Keratinocyte (primary cell): ENCODE measurements around the gene ZCCHC24. TPM values are rescaled to one million over a fixed set of nuclear protein-coding genes. Genes with fewer than 3 reads are reported as not detected.

Source experiments
- DNase-seq: peaks from one replicate; pipeline ENCODE4 v3.0.0-alpha.2; 2011; ENCODE audit warnings: low read depth, missing footprints, low spot score
- FAIRE-seq: peaks from 2 replicates; lab custom pipeline; 2011; peaks lifted over from hg19 to GRCh38; lab: Jason Lieb, UNC
- H2AFZ ChIP-seq: 2 replicates; pipeline ENCODE4 v1.6.0; 2012; ENCODE audit warnings: low read length, control low read depth, inconsistent platforms; ENCODE audit not compliant: control insufficient read depth
- H3K27ac ChIP-seq: 2 replicates; pipeline ENCODE4 v1.5.1; 2011; ENCODE audit warnings: low read length; ENCODE audit not compliant: control insufficient read depth, insufficient read depth
- H3K27me3 ChIP-seq: 3 replicates; pipeline ENCODE4 v1.6.0; 2011; ENCODE audit warnings: low read length; ENCODE audit not compliant: control insufficient read depth, insufficient read depth; ENCODE audit errors: extremely low read depth
- H3K36me3 ChIP-seq, 2 experiments: 2 replicates in 1 of 2; 3 replicates in 1 of 2; pipeline ENCODE4 v1.5.1; 2011; ENCODE audit warnings: low read length in 2 of 2, mild to moderate bottlenecking in 1 of 2; ENCODE audit not compliant: control insufficient read depth in 2 of 2, insufficient read depth in 2 of 2; ENCODE audit errors: extremely low read depth in 1 of 2
- H3K4me1 ChIP-seq: 3 replicates; pipeline ENCODE4 v1.5.1; 2011; ENCODE audit warnings: low read length; ENCODE audit not compliant: control insufficient read depth, insufficient read depth; ENCODE audit errors: extremely low read depth
- H3K4me2 ChIP-seq: 3 replicates; pipeline ENCODE4 v1.6.0; 2011; ENCODE audit warnings: low read depth, low read length; ENCODE audit not compliant: control insufficient read depth, insufficient read depth; ENCODE audit errors: extremely low read depth
- H3K4me3 ChIP-seq, 3 experiments: fragments of 200-600 bp in 1 of 3; sonication (generic) in 1 of 3; 2 replicates in 2 of 3; 3 replicates in 1 of 3; pipeline ENCODE4 v1.5.1; 2011 to 2016; ENCODE audit warnings: low read length in 3 of 3, mild to moderate bottlenecking in 3 of 3, control low read depth in 2 of 3, inconsistent platforms in 1 of 3, low read depth in 1 of 3, mixed read lengths in 1 of 3, mixed run types in 1 of 3, moderate library complexity in 1 of 3; ENCODE audit not compliant: control insufficient read depth in 2 of 3, insufficient read depth in 2 of 3; ENCODE audit errors: extremely low read depth in 1 of 3
- H3K79me2 ChIP-seq: 2 replicates; pipeline ENCODE4 v1.6.0; 2012; ENCODE audit warnings: low read length; ENCODE audit not compliant: control insufficient read depth, insufficient read depth
- H3K9ac ChIP-seq: 3 replicates; pipeline ENCODE4 v1.6.0; 2011; ENCODE audit warnings: low read length; ENCODE audit not compliant: control insufficient read depth, insufficient read depth; ENCODE audit errors: extremely low read depth
- H3K9me1 ChIP-seq: 3 replicates; pipeline ENCODE4 v1.6.0; 2011; ENCODE audit warnings: low read length; ENCODE audit not compliant: control insufficient read depth, insufficient read depth; ENCODE audit errors: extremely low read depth
- H3K9me3 ChIP-seq: 2 replicates; pipeline ENCODE4 v1.5.1; 2012; ENCODE audit warnings: low read depth, low read length; ENCODE audit not compliant: control insufficient read depth
- H4K20me1 ChIP-seq: 3 replicates; pipeline ENCODE4 v1.6.0; 2011; ENCODE audit warnings: low read length; ENCODE audit not compliant: control insufficient read depth, insufficient read depth; ENCODE audit errors: extremely low read depth
- CTCF ChIP-seq, 3 experiments: IDR thresholded peaks in 1 of 3; conservative IDR thresholded peaks in 1 of 3; optimal IDR thresholded peaks in 1 of 3; 2 replicates in 2 of 3; 3 replicates in 1 of 3; pipeline versions ENCODE3 to v1.5.1; 2011; ENCODE audit warnings: low read length in 3 of 3, mild to moderate bottlenecking in 3 of 3, moderate library complexity in 2 of 3, control low read depth in 1 of 3, inconsistent platforms in 1 of 3; ENCODE audit not compliant: insufficient read depth in 2 of 3; ENCODE audit errors: extremely low read depth in 1 of 3
- EZH2 ChIP-seq: IDR thresholded peaks from one replicate; pipeline ENCODE4 v1.6.1; 2012; ENCODE audit warnings: inconsistent platforms, mild to moderate bottlenecking, low read length, moderate library complexity
- dilution Hi-C: fragments of 300-500 bp; cut with MboI; formaldehyde crosslinking; loops from one replicate; pipeline ENCODE4 v1.7.0; 2020; ENCODE audit warnings: low sequenced_read_pairs; ENCODE audit not compliant: extremely low pct_ligation_motif_present
- polyA plus RNA-seq, 5 experiments: library from polyadenylated mRNA; depleted of rRNA in 3 of 5; stranded (reverse) in 3 of 5; stranded (forward) in 1 of 5; unstranded in 1 of 5; fragments of >200 nt; gene quantifications; 1 replicate in 1 of 5; 2 replicates in 3 of 5; 3 replicates in 1 of 5; pipeline versions ENCODE4 v1.2.1 to v1.2.3, GENCODE V29; 2011 to 2012; ENCODE audit warnings: missing spikeins in 2 of 5, low read depth in 1 of 5, low replicate concordance in 1 of 5

ZCCHC24 gene
- polyA plus RNA-seq, 1 donor (not counting 4 experiments of a cell fraction or from before 2014, with no cell fraction given), result 0.96 TPM

GRCh38 chr10:79420974-79421688 is 24.3 kb downstream of the ZCCHC24 start:
- Histone ChIP-seq H4K20me1 (no peaks in the 10 kb centered on the region), H3K4me2 (no peak overlapping the region), H3K79me2 (no peaks in the 10 kb centered on the region), H2AFZ (no peak overlapping the region), H3K4me1 (no peaks in the 10 kb centered on the region), H3K9ac (no peak overlapping the region), H3K27ac (no peak overlapping the region), H3K36me3 (no peaks in the 10 kb centered on the region), H3K4me3 (no peak overlapping the region), H3K27me3 (no peaks in the 10 kb centered on the region), H3K9me3 (no peaks in the 10 kb centered on the region), H3K9me1 (no peaks in the 10 kb centered on the region)
- DNase-seq (no peak), FAIRE-seq (no peak)
- dilution Hi-C loops, result no loop called here
- TF ChIP-seq CTCF (optimal IDR thresholded peaks at IDR 0.05 in 1 of 3, IDR thresholded peaks at IDR 0.05 in 1 of 3, conservative IDR thresholded peaks at IDR 0.05 in 1 of 3; ENCODE audit: extremely low read depth in 1 of 3, insufficient read depth in 2 of 3, low read length in 3 of 3), result no peak
- no peak for TF ChIP-seq EZH2

DNA sequence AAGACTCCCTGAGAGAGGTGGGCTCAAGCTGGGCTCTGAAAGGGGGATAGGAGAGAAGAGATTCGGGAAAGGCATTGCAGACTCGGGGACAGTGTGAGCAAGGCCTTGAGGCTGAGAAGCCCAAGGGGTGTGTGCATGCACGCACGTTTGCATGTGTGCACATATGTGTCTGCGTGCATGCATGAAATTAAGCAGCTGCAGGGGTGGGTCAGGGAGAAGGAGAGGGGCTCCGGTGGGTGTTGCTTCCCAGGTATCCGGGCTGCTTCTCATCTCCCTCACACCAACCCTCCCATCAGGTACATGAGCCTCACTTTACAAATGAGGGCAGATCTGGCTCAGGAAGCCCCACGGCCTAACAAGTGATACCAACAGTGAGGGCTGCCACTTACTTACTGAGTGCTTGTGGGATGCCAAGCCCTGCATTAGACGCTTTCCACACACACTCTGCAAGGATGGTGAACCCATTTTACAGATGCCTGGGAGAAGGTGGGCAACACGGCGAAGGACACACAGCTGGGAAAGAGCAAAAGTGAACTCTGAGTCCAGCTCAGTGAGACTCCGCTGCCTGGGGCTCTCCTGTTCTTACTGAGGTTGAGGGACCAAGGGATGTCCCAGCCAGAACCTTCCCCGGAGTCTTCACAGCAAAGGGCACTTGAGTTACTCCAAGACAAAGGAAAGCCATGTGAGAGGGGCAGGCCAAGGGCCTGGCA is 26.4 kb downstream of the ZCCHC24 start:
- FAIRE-seq (no peak), DNase-seq (no peak)
- Histone ChIP-seq H3K9me3 (no peaks in the 10 kb centered on the region), H3K4me2 (no peak overlapping the region), H3K4me3 (no peak overlapping the region), H3K4me1 (no peaks in the 10 kb centered on the region), H3K36me3 (no peaks in the 10 kb centered on the region), H3K27me3 (no peaks in the 10 kb centered on the region), H3K9ac (no peak overlapping the region), H4K20me1 (no peaks in the 10 kb centered on the region), H3K79me2 (no peaks in the 10 kb centered on the region), H2AFZ (no peak overlapping the region), H3K9me1 (no peaks in the 10 kb centered on the region), H3K27ac (no peak overlapping the region)
- no peak for TF ChIP-seq EZH2
- TF ChIP-seq CTCF (optimal IDR thresholded peaks at IDR 0.05 in 1 of 3, IDR thresholded peaks at IDR 0.05 in 1 of 3, conservative IDR thresholded peaks at IDR 0.05 in 1 of 3; ENCODE audit: extremely low read depth in 1 of 3, insufficient read depth in 2 of 3, low read length in 3 of 3), result no peak
- dilution Hi-C loops, result no loop called here
